T-helper 2 cell (primary cell): Measurements from ENCODE around the gene OR13H1.
"Not testable (repeated sequence)": the region's sequence is repeated elsewhere in the genome, so short reads cannot be mapped to it uniquely, and the experiment has no call there.

ENCODE experiments used
- DNase-seq, 5 experiments: peaks; one replicate each; pipeline versions ENCODE4 v3.0.0 to v3.0.0-alpha.2; 2012 to 2022
- total RNA-seq, 2 donors: gene quantifications; one replicate each; lab custom pipeline; 2026; lab: John Stamatoyannopoulos, UW

OR13H1 gene, protein sequence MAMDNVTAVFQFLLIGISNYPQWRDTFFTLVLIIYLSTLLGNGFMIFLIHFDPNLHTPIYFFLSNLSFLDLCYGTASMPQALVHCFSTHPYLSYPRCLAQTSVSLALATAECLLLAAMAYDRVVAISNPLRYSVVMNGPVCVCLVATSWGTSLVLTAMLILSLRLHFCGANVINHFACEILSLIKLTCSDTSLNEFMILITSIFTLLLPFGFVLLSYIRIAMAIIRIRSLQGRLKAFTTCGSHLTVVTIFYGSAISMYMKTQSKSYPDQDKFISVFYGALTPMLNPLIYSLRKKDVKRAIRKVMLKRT
- total RNA-seq = 0 reads per million in 2 donors

DNA sequence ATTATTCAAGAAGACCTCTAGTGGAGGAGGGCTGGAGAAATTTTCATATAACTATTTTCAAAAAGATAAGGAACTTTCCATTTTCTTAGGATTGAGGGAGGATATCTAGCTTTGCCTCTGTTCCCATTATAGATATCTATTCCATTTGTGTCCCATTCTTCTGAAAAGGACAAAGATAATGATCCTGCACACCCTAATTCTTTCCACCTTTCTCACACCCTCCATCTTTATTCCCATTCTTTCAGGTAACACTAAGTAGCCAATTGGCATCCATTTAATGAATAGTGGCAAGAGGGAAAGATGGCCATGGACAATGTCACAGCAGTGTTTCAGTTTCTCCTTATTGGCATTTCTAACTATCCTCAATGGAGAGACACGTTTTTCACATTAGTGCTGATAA is at the start of gene OR13H1:
OR13H1 (plus strand) TSS at position 301 of the 400 bp plus-strand sequence; CDS start at position 301, 0 bp downstream.
- DNase-seq = no peak

DNA sequence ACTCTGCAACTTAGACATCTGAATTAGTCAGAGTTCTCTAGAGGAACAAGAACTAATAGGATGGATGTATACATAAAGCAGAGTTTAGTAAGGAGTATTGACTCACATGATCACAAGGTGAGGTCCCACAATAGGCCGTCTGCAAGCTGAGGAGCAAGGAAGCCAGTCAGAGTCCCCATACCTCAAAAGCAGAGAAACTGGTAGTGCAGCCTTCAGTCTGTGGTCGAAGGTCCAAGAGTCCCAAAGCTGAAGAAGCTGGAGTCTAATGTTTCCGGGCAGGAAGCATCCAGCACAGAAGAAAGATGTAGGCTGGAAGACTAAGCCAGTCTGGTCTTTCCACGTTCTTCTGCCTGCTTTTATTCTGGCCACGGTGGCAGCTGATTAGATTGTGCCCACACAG is 42.3 kb upstream of the OR13H1 start:
- DNase-seq = not testable (repeated sequence)

DNA sequence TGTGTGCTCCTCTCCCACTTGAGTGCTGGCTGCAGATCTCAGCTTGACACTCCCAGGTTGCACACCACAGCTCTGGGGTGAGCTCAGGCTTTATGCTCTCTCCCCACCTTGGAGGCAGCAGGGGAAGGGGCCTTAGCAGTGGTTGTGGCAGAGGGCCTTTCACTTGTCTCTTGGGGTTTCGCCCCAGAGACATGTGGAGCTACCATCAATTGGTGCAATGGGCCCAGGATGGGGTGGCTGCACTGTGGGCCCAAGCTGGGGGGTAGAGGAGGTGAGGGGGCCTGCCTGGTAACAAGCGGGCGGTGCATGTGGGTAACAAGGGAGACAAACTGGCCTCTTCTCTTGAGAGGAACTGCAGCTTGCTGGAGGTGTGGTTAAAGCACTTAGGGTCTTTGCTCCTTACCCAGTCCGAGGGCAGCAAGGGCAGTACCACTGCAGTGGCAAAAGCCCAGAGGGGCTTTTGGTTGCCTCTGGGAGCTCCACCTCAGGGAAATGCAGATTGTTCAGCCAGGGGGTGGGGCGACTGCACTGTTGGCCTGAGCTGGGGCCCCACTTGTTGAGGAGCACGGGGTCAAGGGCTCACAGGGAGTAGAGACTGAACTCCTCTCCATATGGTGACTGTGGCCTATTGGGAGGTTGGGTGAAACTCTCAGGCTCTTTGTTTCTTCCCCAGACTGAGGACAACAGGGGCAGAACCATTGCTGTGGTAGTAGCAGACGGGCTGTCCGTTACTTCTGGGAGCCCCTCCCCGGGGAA is 30.5 kb upstream of the OR13H1 start:
- no peak for DNase-seq

DNA sequence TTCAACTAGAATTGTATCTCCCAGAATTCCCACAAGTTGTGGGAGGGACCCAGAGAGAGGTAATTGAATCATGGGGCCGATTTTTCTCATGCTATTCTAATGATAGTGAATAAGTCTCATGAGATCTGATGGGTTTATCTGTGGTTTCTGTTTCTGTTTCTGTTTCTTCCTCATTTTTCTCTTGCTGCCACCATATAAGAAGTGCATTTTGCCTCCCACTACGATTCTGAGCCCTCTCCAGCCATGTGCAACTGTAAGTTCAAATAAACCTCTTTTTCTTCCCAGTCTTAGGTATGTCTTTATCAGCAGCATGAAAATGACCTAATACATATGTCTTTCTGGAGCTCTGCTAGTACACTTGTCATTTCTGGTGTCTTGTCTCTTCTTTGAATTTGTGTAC is 22.1 kb upstream of the OR13H1 start:
- no peak for DNase-seq

DNA sequence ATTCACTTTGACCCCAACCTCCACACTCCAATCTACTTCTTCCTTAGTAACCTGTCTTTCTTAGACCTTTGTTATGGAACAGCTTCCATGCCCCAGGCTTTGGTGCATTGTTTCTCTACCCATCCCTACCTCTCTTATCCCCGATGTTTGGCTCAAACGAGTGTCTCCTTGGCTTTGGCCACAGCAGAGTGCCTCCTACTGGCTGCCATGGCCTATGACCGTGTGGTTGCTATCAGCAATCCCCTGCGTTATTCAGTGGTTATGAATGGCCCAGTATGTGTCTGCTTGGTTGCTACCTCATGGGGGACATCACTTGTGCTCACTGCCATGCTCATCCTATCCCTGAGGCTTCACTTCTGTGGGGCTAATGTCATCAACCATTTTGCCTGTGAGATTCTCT is 344 bp downstream of the OR13H1 start:
- DNase-seq = no peak

DNA sequence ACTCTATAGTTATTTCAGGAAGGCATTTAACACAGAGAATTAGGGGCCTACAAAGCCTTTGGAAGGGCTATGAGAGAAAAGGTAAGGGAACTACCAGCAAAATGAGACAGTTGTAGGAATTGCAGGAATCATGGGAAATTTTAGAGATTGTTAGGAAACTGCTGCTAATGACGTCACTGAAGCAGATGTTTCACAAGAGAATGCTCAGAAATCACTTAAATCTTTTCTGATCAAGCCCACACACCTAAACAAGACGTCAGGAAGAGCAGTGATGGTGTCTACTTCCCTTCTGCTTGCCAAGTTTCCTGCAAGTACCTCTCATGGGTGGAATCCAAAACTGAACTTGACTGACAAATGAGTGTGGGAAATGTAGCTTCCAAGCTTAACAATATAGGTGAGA is 5.1 kb downstream of the OR13H1 start:
- DNase-seq = no peak

DNA sequence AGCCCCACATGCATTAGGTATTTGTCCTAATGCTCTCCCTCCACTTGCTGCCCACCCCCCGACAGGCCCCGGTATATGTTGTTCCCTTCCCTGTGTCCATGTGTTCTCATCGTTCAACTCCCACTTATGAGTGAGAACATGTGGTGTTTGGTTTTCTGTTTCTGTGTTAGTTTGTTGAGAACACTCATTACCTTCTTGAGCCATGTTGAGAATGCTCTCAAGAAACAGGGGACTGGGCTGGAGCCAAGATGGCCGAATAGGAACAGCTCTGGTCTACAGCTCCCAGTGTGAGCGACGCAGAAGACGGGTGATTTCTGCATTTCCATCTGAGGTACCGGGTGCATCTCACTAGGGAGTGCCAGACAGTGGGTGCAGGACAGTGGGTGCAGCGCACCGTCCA is 8.6 kb downstream of the OR13H1 start:
- not testable (repeated sequence) for DNase-seq

DNA sequence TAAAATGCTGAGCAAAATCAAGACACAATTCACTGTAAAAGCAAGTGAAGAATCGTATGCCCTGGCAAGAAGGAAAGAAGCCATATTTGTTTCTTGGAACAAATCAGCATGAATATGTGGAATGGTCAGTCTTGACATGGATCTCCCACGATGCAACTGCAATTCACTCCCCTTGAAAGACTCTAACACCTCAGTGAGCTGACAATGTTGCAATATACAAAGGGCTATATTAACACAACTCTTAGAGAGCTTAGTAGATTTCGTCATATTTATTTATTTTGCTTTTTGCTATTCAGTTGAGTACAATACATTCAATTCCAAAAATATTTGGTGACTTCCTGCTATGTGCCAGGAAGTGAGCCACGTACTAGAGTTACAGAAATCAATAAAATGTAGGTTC is 14.7 kb downstream of the OR13H1 start:
- DNase-seq = no peak

DNA sequence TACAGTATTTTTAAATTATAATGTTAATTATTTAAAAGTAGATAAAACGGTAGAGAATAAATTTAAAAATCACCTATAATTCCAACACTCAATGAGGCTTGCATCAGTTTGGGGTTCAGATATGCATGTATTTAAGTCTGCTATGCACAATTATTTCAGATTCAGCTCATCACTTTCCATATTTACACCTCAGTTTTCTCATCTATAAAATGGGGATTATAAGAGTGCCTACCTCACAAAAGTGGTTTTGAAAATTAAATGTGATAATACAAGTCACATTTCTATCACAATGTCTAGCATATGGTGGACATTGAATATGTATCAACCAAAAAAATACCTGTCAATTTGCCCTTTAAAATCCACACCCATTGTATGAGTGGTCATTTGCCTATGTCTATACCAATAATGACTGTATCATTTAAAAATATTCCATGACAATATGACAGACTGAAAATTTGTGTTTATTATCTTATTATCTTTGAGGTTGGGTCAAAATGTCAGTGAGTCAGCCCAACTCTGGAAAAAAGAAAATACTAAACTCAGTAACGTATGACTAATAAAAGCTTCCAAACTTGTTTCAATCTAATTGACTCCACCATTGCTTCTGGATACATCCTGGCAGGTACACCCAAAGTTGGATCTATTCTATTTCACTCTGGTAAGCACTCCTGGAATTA is 20.8 kb downstream of the OR13H1 start:
- DNase-seq = no peak

DNA sequence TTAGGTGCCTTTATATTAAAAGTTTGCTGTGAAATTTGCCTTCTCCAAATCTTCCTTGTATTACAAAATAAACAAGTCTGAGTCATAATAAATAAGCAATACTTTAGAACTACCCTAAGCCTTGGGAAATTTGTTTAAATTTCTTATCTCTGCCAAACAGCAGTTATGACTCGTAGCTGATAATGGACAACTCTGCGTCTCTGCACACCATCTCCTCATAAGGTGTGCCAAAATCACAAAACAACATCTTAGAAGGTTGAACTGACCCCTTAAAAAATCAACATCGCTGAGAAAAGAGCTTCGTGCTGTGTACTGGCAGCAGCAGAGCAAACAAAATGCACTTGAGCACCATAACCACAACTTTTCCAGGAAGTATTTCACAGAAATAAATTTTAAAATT is 22.0 kb downstream of the OR13H1 start:
- no peak for DNase-seq

DNA sequence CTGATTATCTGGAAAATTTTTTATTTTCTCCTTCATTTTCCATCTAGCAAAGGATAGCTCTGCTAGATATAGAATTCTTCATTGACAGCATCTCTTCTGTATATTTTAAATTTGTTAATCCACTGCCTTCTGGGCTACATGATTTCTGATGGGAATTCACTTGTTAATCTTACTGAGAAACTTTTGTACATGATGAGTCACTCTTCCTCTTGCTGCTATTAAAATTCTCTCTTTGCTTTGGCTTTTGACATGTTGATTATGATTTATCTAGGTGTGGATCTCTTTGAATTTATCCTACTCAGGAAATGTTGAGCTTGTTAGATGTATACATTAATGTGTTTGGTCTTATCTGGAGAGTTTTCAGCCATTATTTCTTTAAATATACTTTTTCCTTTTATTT is 27.5 kb downstream of the OR13H1 start:
- no peak for DNase-seq

DNA sequence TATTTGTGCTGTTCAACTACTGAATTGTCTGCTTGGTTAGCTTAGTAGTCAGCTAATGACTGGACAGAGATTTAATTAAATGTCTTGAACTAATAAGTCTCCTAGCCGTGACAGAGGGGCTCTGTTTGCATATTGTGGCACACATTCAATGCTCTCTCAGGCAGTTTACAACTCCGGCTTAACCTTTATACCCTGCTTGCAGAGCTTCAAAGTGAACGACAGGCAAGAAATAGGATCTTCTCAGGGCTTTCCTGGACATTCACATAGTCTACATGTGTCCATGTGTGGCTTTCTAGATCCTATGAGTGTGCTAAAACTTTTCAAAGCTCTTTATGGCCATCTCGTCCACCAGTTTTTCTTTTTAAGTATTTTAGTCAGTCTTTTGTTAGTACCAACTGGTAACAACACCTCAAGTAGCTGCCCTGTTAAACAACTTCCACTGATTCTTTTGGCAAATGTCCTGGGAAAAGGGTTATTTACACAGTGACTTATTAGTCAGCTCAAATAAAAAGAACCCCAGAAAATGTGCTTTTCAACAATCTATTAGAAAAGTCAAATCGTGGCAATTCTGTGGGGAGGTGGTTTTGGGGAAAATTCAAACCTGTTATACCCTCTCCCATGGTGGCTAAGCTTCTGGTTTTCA is 28.6 kb downstream of the OR13H1 start:
- DNase-seq = no peak

DNA sequence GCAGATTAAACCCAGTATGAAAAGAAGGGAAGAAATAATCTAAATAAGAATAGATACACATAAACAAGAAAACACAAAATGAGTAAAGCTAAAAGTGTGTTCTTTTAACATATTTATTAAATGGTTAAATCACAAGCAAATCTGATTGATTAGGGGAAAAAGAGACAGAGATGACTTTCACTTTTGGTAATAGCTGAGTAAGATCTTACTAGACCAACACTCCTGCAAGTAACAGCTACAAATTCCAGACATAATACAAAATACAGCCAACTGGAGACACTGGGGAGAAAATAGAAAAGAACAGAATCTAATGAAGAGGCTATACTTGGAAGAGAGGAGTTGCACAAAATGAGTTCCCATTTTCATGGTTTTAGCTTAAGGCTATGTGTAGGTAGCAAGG is 33.5 kb downstream of the OR13H1 start:
- DNase-seq = no peak

DNA sequence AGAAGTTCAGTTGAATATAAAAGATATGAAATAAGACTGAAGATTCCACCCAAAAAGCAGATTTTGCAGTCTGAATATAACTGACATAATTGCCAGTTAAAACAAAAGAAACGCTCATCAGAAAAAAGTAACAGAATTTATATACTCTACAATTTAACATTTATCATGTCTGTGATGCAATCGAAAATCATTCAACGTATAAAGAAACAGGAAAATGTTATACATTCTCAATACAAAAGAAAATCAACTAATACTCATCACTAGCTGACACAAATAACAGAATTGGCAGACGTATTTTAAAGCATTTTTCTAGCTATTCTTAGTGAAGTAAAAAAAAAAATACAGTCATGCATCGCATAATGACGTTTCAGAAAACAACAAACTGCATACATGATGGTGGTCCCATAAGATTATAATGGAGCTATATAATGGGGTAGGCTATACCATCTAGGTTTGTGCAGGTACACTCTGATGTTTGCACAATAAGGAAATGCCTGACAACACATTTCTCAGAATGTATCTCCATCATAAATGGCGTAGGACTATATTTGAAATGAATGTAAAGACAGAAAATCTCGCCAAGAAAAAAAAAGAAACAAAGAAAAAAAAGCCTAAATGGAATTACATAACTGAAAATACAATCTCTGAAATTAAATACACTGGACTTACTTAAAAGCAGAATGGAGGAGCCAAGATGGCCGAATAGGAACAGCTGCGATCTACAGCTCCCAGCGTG is 34.3 kb downstream of the OR13H1 start:
- DNase-seq = no peak

DNA sequence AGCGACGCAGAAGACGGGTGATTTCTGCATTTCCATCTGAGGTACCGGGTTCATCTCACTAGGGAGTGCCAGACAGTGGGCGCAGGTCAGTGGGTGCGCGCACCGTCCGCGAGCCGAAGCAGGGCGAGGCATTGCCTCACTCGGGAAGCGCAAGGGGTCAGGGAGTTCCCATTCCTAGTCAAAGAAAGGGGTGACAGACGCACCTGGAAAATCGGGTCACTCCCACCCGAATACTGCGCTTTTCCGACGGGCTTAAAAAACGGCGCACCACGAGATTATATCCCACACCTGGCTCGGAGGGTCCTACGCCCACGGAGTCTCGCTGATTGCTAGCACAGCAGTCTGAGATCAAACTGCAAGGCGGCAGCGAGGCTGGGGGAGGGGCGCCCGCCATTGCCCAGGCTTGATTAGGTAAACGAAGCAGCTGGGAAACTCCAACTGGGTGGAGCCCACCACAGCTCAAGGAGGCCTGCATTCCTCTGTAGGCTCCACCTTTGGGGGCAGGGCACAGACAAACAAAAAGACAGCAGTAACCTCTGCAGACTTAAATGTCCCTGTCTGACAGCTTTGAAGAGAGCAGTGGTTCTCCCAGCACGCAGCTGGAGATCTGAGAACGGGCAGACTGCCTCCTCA is 35.0 kb downstream of the OR13H1 start:
- DNase-seq = not testable (repeated sequence)

DNA sequence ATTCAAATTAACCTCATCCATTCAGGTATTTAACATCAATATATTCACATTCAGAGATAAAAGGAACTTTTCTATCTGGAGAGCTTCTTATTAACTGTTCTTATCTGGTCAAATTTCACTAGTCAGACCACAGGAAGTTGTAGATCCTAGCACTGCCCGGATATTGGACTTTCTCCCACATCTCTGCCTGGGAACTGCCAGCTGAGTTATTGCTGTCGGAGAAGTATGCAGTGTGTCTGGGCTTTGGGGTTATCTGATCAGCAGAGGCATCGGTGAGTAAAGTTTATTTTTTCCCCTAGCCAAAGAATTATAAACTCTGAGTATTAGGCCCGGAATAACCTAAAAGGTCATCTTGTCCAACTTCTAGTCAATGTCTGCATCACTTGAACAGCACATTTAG is 45.1 kb downstream of the OR13H1 start:
- no peak for DNase-seq
